Aorta (tissue), 5 donors: Measurements from ENCODE around the gene STK25. TPM values are rescaled to one million over a fixed set of nuclear protein-coding genes. Genes with fewer than 3 reads are reported as not detected.
"Not testable (repeated sequence)": the region's sequence is repeated elsewhere in the genome, so short reads cannot be mapped to it uniquely, and the experiment has no call there.

Experiments
- ATAC-seq: fragments of 200-7000 bp; cut with Tn5 transposase; one replicate; pipeline ENCODE4 v1.9.1; 2022; ENCODE audit warnings: moderate library complexity; ENCODE audit not compliant: low FRiP score
- DNase-seq, 2 donors: peaks; one replicate each; pipeline ENCODE4 v3.0.0-alpha.2; 2020
- H3K27ac ChIP-seq, 2 donors: one replicate each; pipeline ENCODE4 v1.5.1; 2013; ENCODE audit warnings: low read length in 2 of 2, mild to moderate bottlenecking in 2 of 2, moderate library complexity in 2 of 2, control low read depth in 1 of 2, inconsistent platforms in 1 of 2, low read depth in 1 of 2
- H3K27me3 ChIP-seq, 2 donors: one replicate each; pipeline ENCODE4 v1.6.1; 2013; ENCODE audit warnings: control low read depth in 1 of 2, low read length in 1 of 2, mild to moderate bottlenecking in 1 of 2, moderate library complexity in 1 of 2; ENCODE audit not compliant: insufficient read depth in 2 of 2, control insufficient read depth in 1 of 2
- H3K36me3 ChIP-seq, 2 donors: one replicate each; pipeline ENCODE4 v1.6.1; 2013; ENCODE audit warnings: control low read depth in 1 of 2, low read length in 1 of 2, mild to moderate bottlenecking in 1 of 2; ENCODE audit not compliant: insufficient read depth in 2 of 2, control insufficient read depth in 1 of 2
- H3K4me1 ChIP-seq, 2 donors: one replicate each; pipeline ENCODE4 v1.6.1; 2013; ENCODE audit warnings: low read length in 2 of 2, control low read depth in 1 of 2, mild to moderate bottlenecking in 1 of 2, moderate library complexity in 1 of 2; ENCODE audit not compliant: insufficient read depth in 2 of 2, control insufficient read depth in 1 of 2
- H3K4me3 ChIP-seq, 2 donors: one replicate each; pipeline ENCODE4 v1.5.1; 2013; ENCODE audit warnings: low read length in 2 of 2, control low read depth in 1 of 2, mild to moderate bottlenecking in 1 of 2
- H3K9me3 ChIP-seq: one replicate; pipeline ENCODE4 v1.6.1; 2013; ENCODE audit warnings: mild to moderate bottlenecking, low read length; ENCODE audit not compliant: control insufficient read depth
- WGBS, 2 donors: extraction: QIAGEN DNeasy Blood & Tissue Kit; methylation state at CpG; one replicate each; pipeline ENCODE4 v1.1.7; 2013; 5-methylcytosine and 5-hydroxymethylcytosine counted together
- intact Hi-C, 2 donors: fragments of 100-400 bp; cut with DNase I; formaldehyde crosslinking; loops; one replicate each; pipeline versions ENCODE4 v1.14.2 to v1.15.0; 2022
- polyA plus RNA-seq, 2 donors: library from polyadenylated mRNA; stranded (reverse); fragments of 200-250 nt; gene quantifications; one replicate each; pipeline ENCODE4 v1.2.3, GENCODE V29; 2013
- total RNA-seq, 2 donors: library from RNA; stranded (reverse); fragmentation: NEBNext Ultra II Directional; extraction: Animal tissue kit (Norgen Biotek cat#: 25700); gene quantifications; one replicate each; pipeline ENCODE4 v1.2.1, GENCODE V29; 2021
- donor health status: healthy with polysubstance abuse.
- donor health status: Bipolar disorder and iron deficiency.
- donor health status: DM: no; HTN: no; CAD: no.
- donor health status: DM: no; HTN: no; CAD: no.
- donor health status: DM: yes; HTN: yes; CAD: no.

Gene STK25
- total and polyA plus RNA-seq, 4 donors, result 85.1 to 261 (median 121) TPM

GRCh38 chr2:241534293-241534692 lies 25.9 kb upstream of the STK25 start:
- intact Hi-C loops, result no loop called here
- Histone ChIP-seq H3K4me1 (no peaks in the 10 kb centered on the region), H3K27ac (no peak overlapping the region), H3K9me3 (no peaks in the 10 kb centered on the region), H3K36me3 (no peaks in the 10 kb centered on the region), H3K27me3 (no peaks in the 10 kb centered on the region), H3K4me3 (no peak overlapping the region)
- 83 to 88% methylated on average over 7 of the region's 7 CpGs for WGBS, 2 donors
- DNase-seq (no peak), ATAC-seq (no peak)

GRCh38 chr2:241532733-241533601 lies 24.6 kb upstream of the STK25 start:
- peak; percentile 13 for ATAC-seq
- intact Hi-C loops, result no loop called here
- no peak overlapping the region for H3K4me3 ChIP-seq
- H3K27ac ChIP-seq, result no peak overlapping the region
- peak in 1 of 2 donors; percentile 56 for DNase-seq
- no peaks in the 10 kb centered on the region for H3K27me3 ChIP-seq
- WGBS, 2 donors, result 87 to 91% methylated on average over 25 to 26 of the region's 26 CpGs
- H3K4me1 ChIP-seq, result no peaks in the 10 kb centered on the region
- no peaks in the 10 kb centered on the region for H3K36me3 ChIP-seq
- no peaks in the 10 kb centered on the region for H3K9me3 ChIP-seq

- intact Hi-C loops, result no loop called here
- 94 to 95% methylated on average over 8 of the region's 8 CpGs for WGBS, 2 donors
Observed at GRCh38 chr2:241532168-241532567, 23.8 kb upstream of the STK25 start.

GRCh38 chr2:241531161-241531722 lies 22.9 kb upstream of the STK25 start:
- intact Hi-C loops, result no loop called here
- 65 to 69% methylated on average over 13 of the region's 13 CpGs for WGBS, 2 donors
- no peak for ATAC-seq

More at GRCh38 chr2:241532168-241532567, 23.8 kb upstream of the STK25 start:
- H3K4me1 ChIP-seq, result no peaks in the 10 kb centered on the region
- no peaks in the 10 kb centered on the region for H3K36me3 ChIP-seq
- H3K4me3 ChIP-seq, result no peak overlapping the region
- no peak overlapping the region for H3K27ac ChIP-seq
- H3K9me3 ChIP-seq, result no peaks in the 10 kb centered on the region
- no peaks in the 10 kb centered on the region for H3K27me3 ChIP-seq
- DNase-seq, result no peak
- ATAC-seq, result no peak

GRCh38 chr2:241530571-241530970 lies 22.2 kb upstream of the STK25 start:
- ATAC-seq, result no peak
- Histone ChIP-seq H3K4me1 (no peaks in the 10 kb centered on the region), H3K27me3 (no peaks in the 10 kb centered on the region), H3K9me3 (no peaks in the 10 kb centered on the region), H3K4me3 (no peak overlapping the region), H3K27ac (no peak overlapping the region), H3K36me3 (no peaks in the 10 kb centered on the region)
- DNase-seq, result no peak
- 57 to 64% methylated on average over 8 of the region's 8 CpGs for WGBS, 2 donors
- intact Hi-C loops, result no loop called here

More at GRCh38 chr2:241531161-241531722, 22.9 kb upstream of the STK25 start:
- Histone ChIP-seq H3K27ac (no peak overlapping the region), H3K36me3 (no peaks in the 10 kb centered on the region), H3K4me3 (no peak overlapping the region), H3K9me3 (no peaks in the 10 kb centered on the region), H3K27me3 (no peaks in the 10 kb centered on the region), H3K4me1 (no peaks in the 10 kb centered on the region)
- no peak for DNase-seq

- H3K36me3 ChIP-seq, ATAC-seq, H3K4me3 ChIP-seq, H3K27me3 ChIP-seq, H3K9me3 ChIP-seq, intact Hi-C loops, DNase-seq, H3K4me1 ChIP-seq, H3K27ac ChIP-seq: not testable (repeated sequence)
- WGBS, 2 donors, result 90 to 92% methylated on average over 31 of the region's 31 CpGs
Observed at GRCh38 chr2:241525818-241526780, 17.7 kb upstream of the STK25 start.

GRCh38 chr2:241522477-241522876 lies 14.1 kb upstream of the STK25 start:
- Histone ChIP-seq H3K4me3 (no peak overlapping the region), H3K27me3 (no peaks in the 10 kb centered on the region), H3K36me3 (no peaks in the 10 kb centered on the region), H3K9me3 (no peaks in the 10 kb centered on the region), H3K4me1 (no peaks in the 10 kb centered on the region), H3K27ac (no peak overlapping the region)
- intact Hi-C loops, result no loop called here
- ATAC-seq, result no peak
- no peak for DNase-seq
- 74 to 75% methylated on average over 5 of the region's 5 CpGs for WGBS, 2 donors

GRCh38 chr2:241519669-241520068 lies 11.3 kb upstream of the STK25 start:
- 59 to 65% methylated on average over 11 of the region's 11 CpGs for WGBS, 2 donors
- intact Hi-C loops, result no loop called here
- DNase-seq (no peak), ATAC-seq (no peak)
- H3K36me3 ChIP-seq, result no peaks in the 10 kb centered on the region
- H3K4me3 ChIP-seq, result no peak overlapping the region
- H3K4me1 ChIP-seq, result no peaks in the 10 kb centered on the region
- no peaks in the 10 kb centered on the region for H3K27me3 ChIP-seq
- no peak overlapping the region for H3K27ac ChIP-seq
- no peaks in the 10 kb centered on the region for H3K9me3 ChIP-seq
